Muscle of leg (tissue), 11 donors: ENCODE results near the gene EML1. TPM values are rescaled to one million over a fixed set of nuclear protein-coding genes. Genes with fewer than 3 reads are reported as not detected.

ENCODE experiments used
- DNase-seq: peaks from one replicate; pipeline ENCODE4 v3.0.0; 2013
- H3K27ac ChIP-seq: one replicate; pipeline ENCODE4 v1.5.1; 2013; ENCODE audit warnings: mild to moderate bottlenecking, low read length, control low read depth
- H3K27me3 ChIP-seq: one replicate; pipeline ENCODE4 v1.6.1; 2013; ENCODE audit warnings: low read length; ENCODE audit not compliant: control insufficient read depth, insufficient read depth
- H3K36me3 ChIP-seq: one replicate; pipeline ENCODE4 v1.6.1; 2013; ENCODE audit warnings: low read length; ENCODE audit not compliant: control insufficient read depth, insufficient read depth
- H3K4me1 ChIP-seq: one replicate; pipeline ENCODE4 v1.6.1; 2013; ENCODE audit warnings: low read length; ENCODE audit not compliant: control insufficient read depth, insufficient read depth
- H3K4me3 ChIP-seq: one replicate; pipeline ENCODE4 v1.5.1; 2013; ENCODE audit warnings: low read length, control low read depth
- H3K9me3 ChIP-seq: replicated peaks from 2 replicates; pipeline ENCODE4 v1.6.1; 2013; ENCODE audit warnings: low read depth, low read length; ENCODE audit not compliant: control insufficient read depth
- WGBS: methylation state at CpG from one replicate; pipeline ENCODE4 v1.1.5; 2013; ENCODE audit warnings: missing lambda C conversion rate; ENCODE audit not compliant: insufficient coverage; 5-methylcytosine and 5-hydroxymethylcytosine counted together
- polyA plus RNA-seq, 8 donors: library from polyadenylated mRNA; unstranded; fragments of 120-200 nt; gene quantifications; one replicate each; pipeline versions ENCODE4 v1.2.1 to v1.2.3, GENCODE V29; 2013; ENCODE audit warnings: inconsistent platforms in 1 of 8, low replicate concordance in 1 of 8; ENCODE audit not compliant: insufficient read length in 8 of 8, insufficient read depth in 1 of 8
- total RNA-seq: library from RNA; stranded (reverse); fragments of 120-200 nt; gene quantifications from one replicate; pipeline ENCODE4 v1.2.4, GENCODE V29; 2013

Gene EML1
- total and polyA plus RNA-seq, 9 donors: 24.3 to 51.2 (median 42.2) TPM

GRCh38 chr14:99764222-99764706, 28.9 kb upstream of the EML1 start:
- H3K27ac ChIP-seq: no peak overlapping the region
- no peak overlapping the region for H3K4me3 ChIP-seq
- no peaks in the 10 kb centered on the region for H3K27me3 ChIP-seq
- 83% methylated on average over 11 of the region's 11 CpGs for WGBS
- peaks cover 22% of the 10 kb centered on the region for H3K4me1 ChIP-seq
- H3K9me3 ChIP-seq: no peaks in the 10 kb centered on the region
- DNase-seq: no peak
- H3K36me3 ChIP-seq: no peaks in the 10 kb centered on the region

GRCh38 chr14:99768381-99768780, 24.8 kb upstream of the EML1 start:
- DNase-seq: no peak
- WGBS: 82% methylated on average over 5 of the region's 6 CpGs

GRCh38 chr14:99769123-99769522, 24.1 kb upstream of the EML1 start:
- no peak for DNase-seq
- WGBS: 94% methylated on average over 6 of the region's 6 CpGs
- Histone ChIP-seq H3K27me3 (no peaks in the 10 kb centered on the region), H3K36me3 (no peaks in the 10 kb centered on the region), H3K4me3 (no peak overlapping the region), H3K9me3 (no peaks in the 10 kb centered on the region), H3K27ac (no peak overlapping the region), H3K4me1 (peaks cover 34% of the 10 kb centered on the region)

More at GRCh38 chr14:99768381-99768780, 24.8 kb upstream of the EML1 start:
- H3K36me3 ChIP-seq: no peaks in the 10 kb centered on the region
- no peak overlapping the region for H3K4me3 ChIP-seq
- peaks cover 27% of the 10 kb centered on the region for H3K4me1 ChIP-seq
- H3K27ac ChIP-seq: no peak overlapping the region
- no peaks in the 10 kb centered on the region for H3K9me3 ChIP-seq
- no peaks in the 10 kb centered on the region for H3K27me3 ChIP-seq

- no peak for DNase-seq
- Histone ChIP-seq H3K27me3 (no peaks in the 10 kb centered on the region), H3K4me3 (no peak overlapping the region), H3K4me1 (peaks cover 39% of the 10 kb centered on the region), H3K36me3 (no peaks in the 10 kb centered on the region), H3K27ac (no peak overlapping the region), H3K9me3 (no peaks in the 10 kb centered on the region)
- WGBS: 83% methylated on average over 2 of the region's 3 CpGs
Observed at GRCh38 chr14:99769799-99770198, 23.4 kb upstream of the EML1 start.

- no peak overlapping the region for H3K27ac ChIP-seq
- peaks cover 35% of the 10 kb centered on the region for H3K4me1 ChIP-seq
- no peaks in the 10 kb centered on the region for H3K9me3 ChIP-seq
- H3K36me3 ChIP-seq: no peaks in the 10 kb centered on the region
- H3K4me3 ChIP-seq: no peak overlapping the region
- no peak for DNase-seq
- no peaks in the 10 kb centered on the region for H3K27me3 ChIP-seq
- WGBS: 65% methylated on average over 3 of the region's 8 CpGs
Observed at GRCh38 chr14:99772371-99773283, 20.6 kb upstream of the EML1 start.

- H3K27me3 ChIP-seq: no peaks in the 10 kb centered on the region
- 51% methylated on average over 19 of the region's 26 CpGs for WGBS
- H3K36me3 ChIP-seq: no peaks in the 10 kb centered on the region
- H3K4me3 ChIP-seq: no peak overlapping the region
- peaks cover 5% of the 10 kb centered on the region for H3K9me3 ChIP-seq
- no peak overlapping the region for H3K27ac ChIP-seq
- peaks cover 29% of the 10 kb centered on the region for H3K4me1 ChIP-seq
- no peak for DNase-seq
Observed at GRCh38 chr14:99773521-99774497, 19.4 kb upstream of the EML1 start.

- H3K4me1 ChIP-seq: peaks cover 29% of the 10 kb centered on the region
- H3K27ac ChIP-seq: no peak overlapping the region
- WGBS: 54% methylated on average over 4 of the region's 6 CpGs
- DNase-seq: peak; percentile 82
- H3K9me3 ChIP-seq: peaks cover 8% of the 10 kb centered on the region
- H3K4me3 ChIP-seq: no peak overlapping the region
- H3K27me3 ChIP-seq: no peaks in the 10 kb centered on the region
- H3K36me3 ChIP-seq: no peaks in the 10 kb centered on the region
Observed at GRCh38 chr14:99774556-99775307, 18.5 kb upstream of the EML1 start.

GRCh38 chr14:99775351-99775750, 17.9 kb upstream of the EML1 start:
- no peak for DNase-seq
- no peaks in the 10 kb centered on the region for H3K27me3 ChIP-seq
- H3K9me3 ChIP-seq: peaks cover 12% of the 10 kb centered on the region
- H3K36me3 ChIP-seq: no peaks in the 10 kb centered on the region
- H3K27ac ChIP-seq: no peak overlapping the region
- WGBS: 74% methylated on average over 6 of the region's 9 CpGs
- H3K4me1 ChIP-seq: peaks cover 29% of the 10 kb centered on the region
- no peak overlapping the region for H3K4me3 ChIP-seq

GRCh38 chr14:99777951-99778350, 15.3 kb upstream of the EML1 start:
- no peak overlapping the region for H3K4me3 ChIP-seq
- H3K9me3 ChIP-seq: peaks cover 12% of the 10 kb centered on the region
- H3K27ac ChIP-seq: no peak overlapping the region
- peaks cover 22% of the 10 kb centered on the region for H3K4me1 ChIP-seq
- no peak for DNase-seq
- H3K27me3 ChIP-seq: no peaks in the 10 kb centered on the region
- 93% methylated on average over 2 of the region's 2 CpGs for WGBS
- H3K36me3 ChIP-seq: no peaks in the 10 kb centered on the region
